Posterior cingulate gyrus (tissue), 11 donors: ENCODE measurements around the gene AKT1S1.
A peak's percentile ranks its signal among the peaks of the same experiment; 100 is the strongest.

Source experiments
- DNase-seq, 10 donors: peaks; one replicate each; pipeline versions ENCODE4 v3.0.0 to v3.0.0-alpha.2; 2020 to 2021; ENCODE audit warnings: mixed read lengths in 3 of 10
- intact Hi-C: fragments of 100-400 bp; cut with DNase I; formaldehyde crosslinking; loops from one replicate; pipeline ENCODE4 v1.15.1; 2023

AKT1S1 gene

GRCh38 chr19:49872245-49873128 lies 4.7 kb downstream of the AKT1S1 start:
- no peak for DNase-seq
- intact Hi-C loops, result loop anchor here (10.0 kb wide), 1 partner anchor 378 kb away; the partner anchor contains the start of gene RPS11

- no peak for DNase-seq
- intact Hi-C loops, result loop anchor here (10.0 kb wide), 1 partner anchor 377 kb away; the partner anchor contains the start of gene RPS11
These were observed 5.7 kb downstream of the AKT1S1 start for GRCh38 chr19:49871349-49871985.

GRCh38 chr19:49870309-49870901 lies 6.8 kb downstream of the AKT1S1 start:
- DNase-seq, result peak in 1 of 10 donors; percentile 77
- intact Hi-C loops, result loop anchor here (10.0 kb wide), 1 partner anchor 376 kb away; the partner anchor contains the start of gene RPS11

- intact Hi-C loops, result loop anchor here (10.0 kb wide), 1 partner anchor 375 kb away; the partner anchor contains the start of gene RPS11
These were observed 7.5 kb downstream of the AKT1S1 start for GRCh38 chr19:49869484-49870308.

DNA sequence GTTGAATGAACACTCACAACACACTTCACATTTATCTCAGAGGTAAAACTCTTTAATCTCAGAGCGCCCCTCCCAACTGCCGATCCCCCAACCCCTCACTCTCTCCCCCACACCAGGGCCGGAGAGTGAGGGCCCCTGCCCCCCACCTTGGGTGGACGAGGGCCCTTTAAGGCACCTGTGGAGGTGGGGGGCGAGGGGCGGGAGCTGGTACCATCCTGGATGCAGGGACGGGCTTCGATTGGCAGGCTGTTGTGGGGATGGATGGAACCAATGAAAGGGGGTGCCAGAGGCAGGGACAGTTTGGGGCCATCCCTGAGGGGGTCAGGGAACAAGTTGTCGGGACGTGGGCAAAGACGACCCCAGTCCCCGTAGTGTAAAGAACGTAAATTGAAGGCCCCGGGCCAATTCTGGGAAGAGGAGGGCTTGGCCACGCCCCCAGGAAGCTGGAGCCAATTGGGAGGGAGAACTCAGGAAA lies 8.1 kb downstream of the AKT1S1 start:
- intact Hi-C loops, result no loop called here
- DNase-seq, result no peak

More at GRCh38 chr19:49869484-49870308, 7.5 kb downstream of the AKT1S1 start:
- peak; percentile 95 to 100 (median 97) for DNase-seq

DNA sequence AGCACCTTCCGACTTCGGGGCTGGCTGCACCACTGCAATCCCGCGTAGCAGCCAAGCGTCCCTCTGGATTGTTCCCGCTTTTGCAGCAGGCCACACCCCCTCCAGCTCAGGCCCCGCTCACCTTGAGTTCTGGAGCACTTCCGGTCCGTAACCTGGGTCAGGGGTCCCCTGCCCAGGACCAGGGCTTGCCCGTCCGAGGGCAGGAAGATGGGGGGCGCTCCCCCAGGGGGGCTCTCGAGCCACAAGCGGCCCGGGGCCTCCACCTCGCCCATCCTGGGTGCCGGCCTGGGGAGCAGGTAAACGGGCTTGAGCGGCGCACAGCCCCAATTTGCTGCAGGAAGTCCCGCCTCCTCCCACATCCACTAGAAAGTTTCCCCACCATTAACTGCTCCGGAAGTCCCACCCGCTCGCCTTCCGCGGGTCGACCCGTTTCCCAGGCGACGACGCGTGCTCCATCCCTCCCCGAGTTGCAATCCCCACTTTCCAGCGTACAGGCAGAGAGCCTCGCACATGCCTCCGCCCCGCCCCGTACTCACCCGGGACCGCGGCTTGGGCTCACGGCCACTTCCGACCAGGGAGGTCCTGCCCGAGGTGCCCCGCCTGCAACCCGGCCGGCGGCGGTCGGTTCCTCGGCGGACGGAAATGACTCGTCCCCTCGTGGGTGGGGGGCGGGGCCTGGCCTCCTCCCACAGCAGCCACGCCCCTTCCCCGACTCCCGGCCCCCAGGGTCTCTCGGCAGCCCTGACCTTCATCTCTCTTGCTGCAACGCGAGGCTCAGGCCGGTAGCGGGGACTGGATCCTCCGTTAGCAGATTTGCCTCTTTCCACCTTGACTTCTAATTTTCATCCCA lies 10.0 kb downstream of the AKT1S1 start, which contains the start of gene PNKP:
PNKP (minus strand) TSS at position 644 of the 850 bp plus-strand sequence; CDS start at position 272, 372 bp downstream.
- DNase-seq, result peak; percentile 81 to 98 (median 92)
- intact Hi-C loops, result no loop called here

DNA sequence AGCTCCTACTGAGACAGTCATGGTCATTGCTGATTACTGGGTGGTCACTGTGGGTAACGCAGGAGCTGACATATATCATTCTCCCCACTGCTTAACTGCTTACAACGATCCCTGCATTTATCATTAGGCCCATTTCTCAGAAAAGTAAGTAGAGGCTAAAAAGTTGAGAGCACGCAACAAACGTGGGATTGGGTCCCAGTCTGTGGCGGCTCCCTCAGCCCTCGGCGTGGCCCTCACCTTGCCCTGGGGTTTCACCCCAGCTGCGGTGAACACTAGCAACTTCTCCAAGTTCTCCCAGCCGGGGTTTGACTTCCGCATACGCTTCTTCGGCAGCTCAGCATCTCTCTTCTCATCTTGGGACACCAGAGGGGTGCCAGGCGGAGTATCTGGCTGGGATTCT lies 12.3 kb downstream of the AKT1S1 start:
- intact Hi-C loops, result no loop called here
- DNase-seq, result no peak

GRCh38 chr19:49863935-49864320 lies 13.2 kb downstream of the AKT1S1 start:
- intact Hi-C loops, result no loop called here

GRCh38 chr19:49863254-49863934 lies 13.8 kb downstream of the AKT1S1 start:
- intact Hi-C loops, result no loop called here
- DNase-seq, result no peak

More at GRCh38 chr19:49863935-49864320, 13.2 kb downstream of the AKT1S1 start:
- no peak for DNase-seq

DNA sequence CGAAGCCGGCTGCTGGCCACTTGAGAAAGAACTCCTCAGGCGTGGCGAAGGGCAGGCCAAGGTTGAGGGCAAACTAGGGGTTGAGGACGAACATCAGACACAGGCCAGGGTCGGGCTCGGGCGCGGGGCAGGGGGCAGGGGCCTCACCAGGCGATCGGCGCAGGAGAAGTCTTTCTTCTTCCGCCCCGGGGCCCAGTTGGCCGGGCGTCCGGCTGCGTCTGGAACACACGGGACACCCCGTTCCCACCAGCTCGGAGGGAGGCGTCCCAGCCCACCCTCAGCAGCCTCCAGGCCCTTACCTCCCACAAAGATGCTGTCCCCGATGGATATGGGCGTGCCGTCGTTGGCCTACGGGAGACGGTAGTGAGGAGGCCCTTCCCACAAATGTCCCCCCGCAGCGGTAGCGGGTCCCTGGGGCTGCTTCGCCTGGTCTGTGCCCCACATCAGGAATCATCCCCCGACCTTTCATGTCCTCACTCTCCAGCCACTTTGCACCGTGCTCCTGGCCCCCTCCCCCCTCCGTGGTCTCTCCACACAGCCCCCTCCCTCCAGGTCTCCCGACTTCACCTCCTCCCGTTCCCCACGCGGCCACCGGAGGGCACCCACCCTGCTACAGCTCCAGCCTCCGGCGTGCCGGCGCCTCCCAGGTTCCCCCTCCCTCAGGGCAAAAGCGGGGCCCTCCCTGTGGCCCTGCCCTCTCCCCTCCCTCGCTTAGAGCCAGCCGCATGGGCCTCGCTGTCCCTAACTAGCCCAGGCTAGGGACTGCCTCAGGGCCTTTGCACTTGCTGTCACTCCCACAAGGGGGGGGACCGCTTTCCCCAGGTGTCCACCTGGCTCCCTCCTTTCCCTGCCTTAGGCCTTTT lies 14.5 kb downstream of the AKT1S1 start:
- DNase-seq, result no peak
- intact Hi-C loops, result no loop called here

DNA sequence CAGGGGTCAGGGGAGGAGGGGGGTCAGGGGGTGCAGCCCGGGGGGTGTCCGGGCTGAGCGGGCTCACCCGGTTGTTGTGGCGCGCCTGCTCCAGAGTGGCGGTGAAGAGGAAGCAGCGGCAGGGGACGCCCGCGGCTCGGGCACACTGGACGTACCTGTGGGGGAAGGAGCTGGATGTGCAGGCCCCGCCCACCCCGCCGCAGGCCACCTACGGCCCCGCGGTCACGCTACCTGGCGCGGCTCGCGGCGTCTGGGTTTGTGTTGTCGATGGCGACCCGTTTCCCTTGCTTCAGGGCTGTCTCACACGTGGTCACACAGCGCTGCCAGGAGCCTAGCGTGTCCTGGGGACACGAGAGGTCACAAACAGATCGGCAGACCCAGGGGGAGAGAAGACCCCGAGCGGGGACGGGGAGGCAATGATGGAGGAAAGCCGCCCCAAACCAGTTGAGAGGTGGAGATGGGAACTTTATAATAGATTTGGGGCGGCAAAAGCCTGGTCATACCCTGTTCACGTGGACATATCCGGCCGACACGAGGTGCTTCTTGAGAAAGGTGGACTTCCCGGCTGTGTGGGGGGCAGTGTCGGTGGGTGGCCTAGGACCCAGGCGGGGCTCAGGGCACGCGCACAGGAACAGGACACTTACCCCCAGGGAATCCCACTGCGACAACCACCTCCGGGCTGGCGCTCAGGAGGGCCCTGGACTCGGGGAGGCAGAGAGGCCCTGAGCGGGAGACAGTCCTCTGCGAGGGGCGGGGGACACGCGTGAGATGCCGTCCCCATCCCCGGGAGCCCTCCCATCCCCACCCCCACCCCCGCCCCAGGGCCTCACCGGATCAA lies 15.4 kb downstream of the AKT1S1 start:
- no peak for DNase-seq
- intact Hi-C loops, result no loop called here

- peak in 1 of 10 donors; percentile 89 for DNase-seq
- intact Hi-C loops, result no loop called here
These were observed 16.0 kb downstream of the AKT1S1 start for GRCh38 chr19:49861107-49861506.

GRCh38 chr19:49860336-49861102 lies 16.6 kb downstream of the AKT1S1 start:
- intact Hi-C loops, result no loop called here
- DNase-seq, result no peak

- no peak for DNase-seq
- intact Hi-C loops, result no loop called here
These were observed 17.3 kb downstream of the AKT1S1 start for GRCh38 chr19:49859682-49860335.
